NT2/D1 (cell line): ENCODE results near the gene HLA-DMA.

Source experiments
- DNase-seq: peaks from one replicate; pipeline ENCODE4 v3.0.0-alpha.2; 2011; ENCODE audit warnings: low read depth, low spot score
- H3K27me3 ChIP-seq: 2 replicates; pipeline ENCODE4 v1.6.0; 2011; ENCODE audit warnings: mild to moderate bottlenecking; ENCODE audit not compliant: insufficient read length, insufficient read depth
- H3K36me3 ChIP-seq: 2 replicates; pipeline ENCODE4 v1.6.1; 2011; ENCODE audit warnings: mild to moderate bottlenecking, low read length, mixed read lengths; ENCODE audit not compliant: insufficient read depth, insufficient read length
- H3K4me1 ChIP-seq: 2 replicates; pipeline ENCODE4 v1.5.1; 2011; ENCODE audit not compliant: insufficient read depth, insufficient read length
- H3K4me3 ChIP-seq: 2 replicates; pipeline ENCODE4 v1.5.1; 2011; ENCODE audit warnings: low read depth; ENCODE audit not compliant: insufficient read length
- H3K9ac ChIP-seq: 2 replicates; pipeline ENCODE4 v1.6.0; 2011; ENCODE audit warnings: low read depth; ENCODE audit not compliant: insufficient read length
- H3K9me3 ChIP-seq: 2 replicates; pipeline ENCODE4 v1.5.1; 2011; ENCODE audit warnings: mild to moderate bottlenecking, low read length; ENCODE audit not compliant: insufficient read depth
- SUZ12 ChIP-seq: IDR thresholded peaks from 2 replicates; pipeline ENCODE4 v1.6.1; 2011; ENCODE audit not compliant: insufficient read length, insufficient read depth; ENCODE audit errors: extremely low read depth
- YY1 ChIP-seq: IDR thresholded peaks from 2 replicates; pipeline ENCODE4 v1.6.1; 2011; ENCODE audit not compliant: insufficient read length, insufficient read depth
- ZNF274 ChIP-seq: IDR thresholded peaks from 2 replicates; pipeline ENCODE4 v1.6.1; 2011; ENCODE audit warnings: mild to moderate bottlenecking, low read depth, low read length

The HLA-DMA gene

GRCh38 chr6:32906539-32906938 lies 46.4 kb downstream of the HLA-DMA start:
- no peaks in the 10 kb centered on the region for H3K9me3 ChIP-seq
- no peak overlapping the region for H3K9ac ChIP-seq
- DNase-seq, result no peak
- no peak overlapping the region for H3K4me3 ChIP-seq
- H3K27me3 ChIP-seq, result no peaks in the 10 kb centered on the region
- no peaks in the 10 kb centered on the region for H3K36me3 ChIP-seq
- no peaks in the 10 kb centered on the region for H3K4me1 ChIP-seq
- TF ChIP-seq SUZ12 (no peak), YY1 (no peak), ZNF274 (no peak)

DNA sequence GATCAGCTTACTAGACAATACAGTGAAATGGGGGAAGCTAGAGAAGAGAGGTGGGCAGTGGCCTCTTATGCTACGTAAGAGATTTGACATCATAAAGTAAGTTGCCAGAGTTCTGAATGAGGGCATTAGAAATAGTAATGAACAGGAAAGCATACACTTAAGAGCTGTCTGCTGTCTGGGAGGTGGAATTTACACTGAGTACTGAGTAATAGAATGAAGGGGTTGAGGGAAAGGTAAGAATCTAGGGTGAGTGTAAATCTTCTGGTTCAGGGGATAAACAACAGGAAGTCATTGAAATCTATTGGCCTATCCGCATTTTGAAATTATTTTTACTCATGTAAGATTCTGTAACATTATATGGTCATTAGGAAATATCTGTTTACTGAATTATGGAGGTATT lies 47.8 kb downstream of the HLA-DMA start:
- no peaks in the 10 kb centered on the region for H3K27me3 ChIP-seq
- no peaks in the 10 kb centered on the region for H3K36me3 ChIP-seq
- H3K4me3 ChIP-seq, result no peak overlapping the region
- TF ChIP-seq YY1, result no peak
- no peak for TF ChIP-seq ZNF274
- TF ChIP-seq SUZ12, result no peak
- no peak for DNase-seq
- H3K9ac ChIP-seq, result no peak overlapping the region
- no peaks in the 10 kb centered on the region for H3K9me3 ChIP-seq
- H3K4me1 ChIP-seq, result no peaks in the 10 kb centered on the region

- no peak for DNase-seq
- no peak overlapping the region for H3K9ac ChIP-seq
- H3K36me3 ChIP-seq, result no peaks in the 10 kb centered on the region
- H3K9me3 ChIP-seq, result no peaks in the 10 kb centered on the region
- H3K27me3 ChIP-seq, result no peaks in the 10 kb centered on the region
- H3K4me1 ChIP-seq, result no peaks in the 10 kb centered on the region
- TF ChIP-seq SUZ12, result no peak
- no peak for TF ChIP-seq ZNF274
- TF ChIP-seq YY1, result no peak
- H3K4me3 ChIP-seq, result no peak overlapping the region
Observed at GRCh38 chr6:32903952-32904351, 48.9 kb downstream of the HLA-DMA start.
